Activated CD8-positive, alpha-beta memory T cell treated with anti-CD3 and anti-CD28 coated beads for 48 hours (primary cell): ENCODE measurements around the gene SERPINH1.

ENCODE experiments used
- DNase-seq, 3 experiments: peaks; one replicate each; pipeline ENCODE4 v3.0.0-alpha.2; 2020; ENCODE audit warnings: low read depth in 2 of 3, low spot score in 2 of 3

The SERPINH1 gene

DNA sequence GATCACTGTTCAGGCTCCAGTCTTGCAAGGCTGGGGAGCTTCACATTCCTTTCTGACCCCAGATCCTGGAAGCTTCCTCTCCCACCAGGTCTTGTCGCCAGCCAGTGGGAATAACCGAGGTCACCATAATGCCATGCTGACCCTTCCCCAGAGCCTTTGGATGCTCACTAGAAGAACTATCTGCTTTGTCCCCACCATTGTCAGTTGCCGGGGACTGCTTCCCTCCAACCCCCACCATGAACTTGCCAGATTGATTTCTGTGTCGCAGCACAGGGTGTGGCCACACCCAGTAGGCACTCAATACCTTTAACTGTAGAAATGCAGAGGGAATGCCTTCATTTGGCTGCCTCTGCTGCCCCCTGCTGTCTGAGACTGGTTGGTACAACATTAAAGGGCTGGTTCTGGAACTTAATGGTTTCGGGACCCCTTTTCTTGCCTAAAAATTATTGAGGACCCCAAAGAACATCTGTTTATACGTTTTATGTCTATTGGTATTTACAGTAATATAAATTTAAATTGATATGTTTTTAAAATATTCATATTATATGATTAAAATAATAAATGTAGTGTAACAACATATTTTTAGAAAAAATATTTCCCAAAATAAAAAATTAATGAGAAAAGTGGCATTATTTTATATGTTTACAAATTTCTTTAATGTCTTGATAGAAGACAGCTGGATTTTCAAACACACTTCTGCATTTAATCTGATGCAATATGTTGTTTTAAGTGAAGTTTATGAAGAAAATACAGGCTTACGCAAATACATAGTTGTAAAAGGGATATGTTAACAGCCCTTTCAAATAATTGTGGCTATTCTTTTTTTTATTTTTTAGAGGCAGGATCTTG lies 29.6 kb upstream of the SERPINH1 start:
- peak; percentile 41 to 72 (median 52) for DNase-seq

DNA sequence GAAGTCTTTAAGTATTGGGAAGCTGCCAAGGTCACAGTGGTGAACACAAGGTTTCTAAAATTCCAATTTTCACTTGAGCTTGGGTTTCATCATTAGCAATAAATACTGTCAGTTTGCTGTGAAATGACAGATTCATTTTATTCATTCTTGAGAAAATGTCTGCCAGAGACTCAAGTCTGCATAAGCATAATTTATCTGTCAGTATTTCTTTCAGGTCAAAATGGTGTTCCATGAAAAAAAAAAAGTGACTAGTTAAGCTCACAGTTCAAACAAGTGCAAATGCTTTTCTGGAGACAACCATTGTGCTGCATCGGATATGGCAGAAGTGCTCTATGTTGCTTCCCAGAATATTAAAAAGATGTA lies 28.2 kb upstream of the SERPINH1 start:
- no peak for DNase-seq

- DNase-seq = no peak
Measured at GRCh38 chr11:75534259-75535069, 27.6 kb upstream of the SERPINH1 start.

DNA sequence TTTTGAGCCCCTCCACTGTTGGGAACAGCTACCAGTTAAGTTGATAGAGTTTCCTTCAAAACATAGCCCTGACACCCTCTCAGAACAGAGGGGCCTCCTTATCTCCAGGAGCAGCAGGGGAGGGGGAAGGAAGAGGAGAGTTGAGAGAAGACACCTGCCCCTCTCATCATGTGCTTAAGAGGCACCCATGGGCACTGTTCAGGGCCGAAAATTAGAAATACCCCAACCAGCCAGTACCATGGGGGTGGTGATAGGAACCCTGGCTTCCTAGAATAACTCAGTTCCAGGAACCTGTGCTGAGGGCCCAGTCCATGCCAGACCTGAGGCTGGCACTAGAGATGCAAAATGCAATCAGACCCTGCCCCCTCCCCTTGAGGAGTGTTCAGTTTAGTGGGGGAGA lies 27.0 kb upstream of the SERPINH1 start:
- no peak for DNase-seq

DNA sequence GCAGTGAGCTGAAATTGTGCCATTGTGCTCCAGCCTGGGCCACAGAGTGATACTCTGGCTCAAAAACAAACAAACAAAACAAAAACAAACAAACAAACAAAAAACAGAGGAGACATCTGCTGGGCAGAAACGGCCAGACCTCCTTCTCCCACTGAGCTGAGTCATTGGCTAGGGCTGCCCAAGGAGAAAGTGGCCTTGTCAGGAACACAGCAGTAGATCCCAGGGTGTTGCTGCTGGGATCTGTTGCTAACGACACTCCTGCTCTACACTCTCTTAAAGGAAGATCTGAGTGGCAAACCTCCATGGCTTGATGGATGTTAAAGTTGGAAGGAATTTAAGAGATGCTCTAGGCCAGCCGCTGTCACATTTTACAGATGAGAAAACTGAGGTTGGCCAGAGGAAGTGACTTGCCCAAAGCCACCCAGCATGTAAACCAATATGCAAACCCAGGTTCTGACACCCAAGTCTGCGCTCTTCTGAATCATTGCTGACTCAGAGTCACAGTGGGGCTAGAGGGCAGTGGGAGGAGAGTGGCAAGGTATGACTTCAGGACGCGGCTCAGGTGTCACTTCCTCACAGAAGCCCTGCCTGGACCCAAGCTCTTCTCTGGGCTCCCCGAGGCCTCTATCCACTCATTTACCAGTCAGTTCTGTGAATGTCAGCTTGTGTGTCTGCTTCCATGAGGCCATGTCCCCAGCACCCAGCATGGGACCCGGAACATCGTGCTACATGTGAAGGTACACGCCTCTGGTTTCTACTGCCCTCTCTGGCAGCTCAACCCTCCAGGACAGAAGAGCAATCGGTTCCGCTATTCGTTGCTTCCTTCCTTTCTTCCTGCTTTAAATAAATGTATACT lies 25.0 kb upstream of the SERPINH1 start:
- peak in 2 of 3 experiments; percentile 21 to 34 for DNase-seq

GRCh38 chr11:75537740-75538139 lies 24.3 kb upstream of the SERPINH1 start:
- DNase-seq = no peak

DNA sequence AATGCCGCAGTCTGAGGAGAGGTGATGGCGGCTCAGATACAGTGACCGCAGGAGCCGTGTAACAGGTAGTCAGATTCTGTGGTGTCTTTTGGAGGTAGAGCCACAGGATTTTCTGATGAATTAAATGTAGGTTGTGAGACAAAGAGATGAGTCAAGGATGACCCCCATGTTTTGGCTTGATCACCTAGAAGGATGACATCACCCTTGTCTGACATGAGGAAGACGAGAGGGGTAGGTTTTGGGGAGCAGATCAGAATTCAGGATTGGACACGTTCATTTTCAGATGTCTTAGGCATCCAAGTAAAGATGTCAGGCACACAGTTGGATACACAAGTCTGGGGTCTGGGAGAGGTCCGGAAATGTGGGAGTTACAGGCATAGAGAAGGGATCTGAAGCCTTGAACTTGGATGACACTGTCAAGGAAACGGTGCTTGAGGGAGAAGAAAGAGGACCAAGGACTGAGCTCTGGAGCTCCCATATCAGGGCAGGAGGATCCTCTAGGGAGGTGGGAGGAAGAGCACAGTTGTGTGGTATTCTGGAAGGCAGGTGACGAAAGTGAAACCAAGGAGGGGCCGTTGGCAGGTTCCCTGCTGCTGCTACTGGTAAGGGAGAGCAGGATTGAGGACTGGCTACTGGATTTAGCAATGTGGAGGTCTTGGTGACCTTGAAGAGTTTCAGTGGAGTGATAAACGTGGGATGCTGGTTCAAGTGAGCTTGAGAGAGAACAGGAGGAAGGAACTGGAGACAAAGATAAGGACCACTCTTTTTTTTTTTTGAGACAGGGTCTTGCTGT lies 23.7 kb upstream of the SERPINH1 start:
- no peak for DNase-seq

GRCh38 chr11:75539459-75540334 lies 22.4 kb upstream of the SERPINH1 start:
- no peak for DNase-seq

DNA sequence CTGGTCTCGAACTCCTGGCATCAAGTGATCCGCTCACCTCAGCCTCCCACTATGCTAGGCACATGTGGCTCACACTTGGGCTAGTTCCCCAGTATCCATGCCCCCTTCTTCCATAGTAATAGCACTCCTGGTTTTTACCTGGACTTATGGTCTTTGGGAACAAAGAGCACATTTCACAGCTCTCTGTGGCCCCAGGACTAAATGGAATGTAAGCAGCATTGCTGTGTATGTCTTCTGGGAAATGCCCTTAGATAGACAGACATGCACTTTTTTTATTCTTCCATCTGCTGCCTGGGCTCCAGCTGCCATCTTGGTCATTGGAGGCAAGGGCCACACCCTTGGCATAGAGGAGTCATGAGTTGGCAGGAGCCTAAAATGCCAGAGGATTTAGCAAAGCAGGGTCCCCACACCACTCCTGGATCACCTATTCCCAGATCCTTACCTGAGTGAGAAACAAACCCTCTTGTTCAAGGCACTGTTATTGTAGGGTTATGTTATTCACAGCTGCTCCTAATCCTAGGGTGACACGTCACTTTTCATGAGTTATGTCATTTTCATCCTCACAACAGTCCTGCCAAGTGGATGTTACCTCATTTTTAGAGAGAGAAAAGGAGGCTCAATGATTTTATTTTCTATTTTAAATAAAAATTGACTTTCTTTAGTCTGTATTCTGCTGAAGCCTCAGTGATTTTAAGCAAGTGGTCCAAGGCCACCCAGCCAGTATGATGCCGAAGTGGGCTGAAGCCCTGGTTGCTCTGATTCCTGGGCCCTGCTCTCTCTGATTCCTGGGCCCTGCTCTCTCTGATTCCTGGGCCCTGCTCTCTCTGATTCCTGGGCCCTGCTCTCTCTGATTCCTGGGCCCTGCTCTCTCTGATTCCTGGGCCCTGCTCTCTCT lies 20.6 kb upstream of the SERPINH1 start:
- DNase-seq = no peak

DNA sequence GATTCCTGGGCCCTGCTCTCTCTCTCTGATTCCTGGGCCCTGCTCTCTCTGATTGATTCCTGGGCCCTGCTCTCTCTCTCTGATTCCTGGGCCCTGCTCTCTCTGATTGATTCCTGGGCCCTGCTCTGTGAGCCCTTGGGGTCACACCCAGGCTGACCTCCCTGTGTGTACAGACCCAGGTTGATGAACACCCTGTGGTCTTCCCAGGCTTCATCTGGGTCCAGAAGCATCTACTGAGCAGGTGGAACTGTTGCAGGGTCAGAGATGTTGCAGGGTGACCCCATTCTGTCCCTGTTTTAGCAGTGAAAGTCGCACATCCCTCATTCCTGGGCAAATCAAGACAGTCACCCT lies 20.0 kb upstream of the SERPINH1 start:
- DNase-seq = no peak

DNA sequence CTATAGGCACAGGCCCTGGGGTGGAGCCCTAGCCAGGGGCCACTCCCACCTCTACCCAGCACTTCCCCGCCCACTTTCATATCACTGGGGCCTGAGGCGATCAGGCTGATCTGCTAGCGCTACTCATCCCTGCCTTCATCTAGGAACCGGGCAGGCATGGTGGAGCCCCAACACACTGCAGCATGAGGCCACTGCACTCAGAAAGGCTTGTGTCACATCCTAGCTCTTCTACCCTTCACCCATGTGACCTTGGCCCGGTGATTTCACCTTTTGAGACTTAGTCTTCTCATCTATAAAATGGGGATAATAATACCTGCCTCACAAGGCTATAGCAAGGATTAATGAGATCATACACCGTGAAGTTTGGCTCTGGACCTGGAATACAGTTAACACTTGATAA lies 18.2 kb upstream of the SERPINH1 start:
- no peak for DNase-seq

DNA sequence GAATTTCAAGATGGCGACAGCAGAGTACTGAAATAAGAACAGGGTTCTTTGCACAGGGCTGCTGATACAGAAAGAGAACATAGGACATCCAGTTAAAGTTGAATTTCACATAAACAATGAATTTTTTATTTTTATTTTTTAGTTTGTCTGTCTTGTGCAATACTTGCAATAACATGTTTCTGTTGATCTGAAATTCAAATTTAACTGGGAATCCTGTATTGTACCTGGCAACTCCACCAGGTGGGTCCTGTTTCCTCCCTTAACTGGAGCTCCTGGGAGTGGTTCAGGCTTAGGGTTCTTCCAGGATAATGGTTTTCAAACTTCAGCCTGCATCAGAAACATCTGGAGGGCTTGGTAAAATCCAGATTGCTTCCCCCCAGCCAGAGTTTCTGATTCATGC lies 14.9 kb upstream of the SERPINH1 start:
- no peak for DNase-seq

GRCh38 chr11:75547617-75548058 lies 14.4 kb upstream of the SERPINH1 start:
- DNase-seq = no peak

GRCh38 chr11:75548595-75549272 lies 13.3 kb upstream of the SERPINH1 start:
- DNase-seq = no peak

GRCh38 chr11:75549370-75549958 lies 12.6 kb upstream of the SERPINH1 start:
- DNase-seq = no peak

DNA sequence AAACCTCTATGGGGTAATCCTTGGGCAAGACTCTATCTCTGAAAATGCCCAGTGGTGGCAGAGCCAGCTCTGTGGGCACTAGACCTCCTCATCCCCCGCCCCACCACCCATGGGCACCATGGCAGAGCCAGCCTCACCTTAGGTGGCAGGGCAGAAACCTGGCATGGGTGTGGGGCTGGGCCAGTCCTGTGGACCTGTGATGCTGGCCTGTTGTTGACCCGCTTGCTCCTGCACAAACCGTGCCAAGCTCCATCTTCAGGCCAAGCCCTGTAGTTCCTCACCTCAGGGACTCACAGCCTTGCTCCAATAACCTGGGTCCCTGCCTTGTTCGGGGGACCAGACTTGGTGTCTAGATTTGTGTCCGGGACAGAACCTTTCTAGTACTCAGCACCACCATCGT lies 8.9 kb upstream of the SERPINH1 start:
- no peak for DNase-seq

- DNase-seq = no peak
Measured at GRCh38 chr11:75553889-75554257, 8.2 kb upstream of the SERPINH1 start.
